Left ventricle myocardium inferior (tissue), 1 donor: Measurements from ENCODE around the gene PHACTR4. TPM values are rescaled to one million over a fixed set of nuclear protein-coding genes. Genes with fewer than 3 reads are reported as not detected.
A peak's percentile ranks its signal among the peaks of the same experiment; 100 is the strongest.
"Not testable (repeated sequence)": the region's sequence is repeated elsewhere in the genome, so short reads cannot be mapped to it uniquely, and the experiment has no call there.

ENCODE experiments used
- DNase-seq: peaks from one replicate; pipeline ENCODE4 v3.0.0-alpha.2; 2020
- H3K27ac ChIP-seq: fragments of 200-600 bp; replicated peaks from 2 replicates; pipeline ENCODE4 v1.8.0; 2021
- H3K27me3 ChIP-seq: fragments of 200-600 bp; 2 replicates; pipeline ENCODE4 v1.8.0; 2021; ENCODE audit warnings: low read depth
- H3K36me3 ChIP-seq: fragments of 200-600 bp; 2 replicates; pipeline ENCODE4 v1.8.0; 2021
- H3K4me1 ChIP-seq: fragments of 200-600 bp; 2 replicates; pipeline ENCODE4 v1.8.0; 2021
- H3K4me3 ChIP-seq: fragments of 200-600 bp; 2 replicates; pipeline ENCODE4 v1.8.0; 2021; ENCODE audit warnings: mild to moderate bottlenecking, moderate library complexity
- H3K9me3 ChIP-seq: fragments of 200-600 bp; replicated peaks from 2 replicates; pipeline ENCODE4 v1.8.0; 2021
- CTCF ChIP-seq: fragments of 200-600 bp; IDR thresholded peaks from 2 replicates; pipeline ENCODE4 v1.8.0; 2021; ENCODE audit warnings: antibody characterized with exemption, mild to moderate bottlenecking, borderline replicate concordance
- intact Hi-C: fragments of 100-400 bp; cut with micrococcal nuclease; formaldehyde crosslinking; loops from one replicate; pipeline ENCODE4 v1.11.0; 2022
- total RNA-seq: library from RNA; stranded (reverse); fragmentation: NEBNext Ultra II Directional; extraction: Animal tissue kit (Norgen Biotek cat#: 25700); gene quantifications from one replicate; pipeline ENCODE4 v1.2.1, GENCODE V29; 2021
- donor health status: DM: no; HTN: yes; CAD: no; lungs with severe emphysema.

The PHACTR4 gene
- total RNA-seq, 1 donor from 2014 or later, result 13.6 TPM

GRCh38 chr1:28437924-28438699, 68.6 kb downstream of the PHACTR4 start:
- H3K9me3 ChIP-seq, result no peaks in the 10 kb centered on the region
- H3K27ac ChIP-seq, result peak overlapping the region; percentile 88
- H3K4me1 ChIP-seq, result peaks cover 37% of the 10 kb centered on the region
- intact Hi-C loops, result no loop called here
- DNase-seq, result peak; percentile 62
- no peaks in the 10 kb centered on the region for H3K27me3 ChIP-seq
- TF ChIP-seq CTCF, result no peak
- peak overlapping the region; percentile 58 for H3K4me3 ChIP-seq
- no peaks in the 10 kb centered on the region for H3K36me3 ChIP-seq

- no peaks in the 10 kb centered on the region for H3K9me3 ChIP-seq
- H3K36me3 ChIP-seq, result no peaks in the 10 kb centered on the region
- no peak for TF ChIP-seq CTCF
- H3K27me3 ChIP-seq, result no peaks in the 10 kb centered on the region
- intact Hi-C loops, result no loop called here
- no peak for DNase-seq
- peaks cover 30% of the 10 kb centered on the region for H3K4me1 ChIP-seq
- H3K27ac ChIP-seq, result peak overlapping the region; percentile 88
- H3K4me3 ChIP-seq, result peak overlapping the region; percentile 58
These were observed 69.8 kb downstream of the PHACTR4 start for GRCh38 chr1:28439320-28439719.

- H3K36me3 ChIP-seq, result no peaks in the 10 kb centered on the region
- no peak for DNase-seq
- H3K27ac ChIP-seq, result no peak overlapping the region
- intact Hi-C loops, result no loop called here
- TF ChIP-seq CTCF, result no peak
- peaks cover 25% of the 10 kb centered on the region for H3K4me1 ChIP-seq
- H3K4me3 ChIP-seq, result no peak overlapping the region
- no peaks in the 10 kb centered on the region for H3K27me3 ChIP-seq
- H3K9me3 ChIP-seq, result no peaks in the 10 kb centered on the region
These were observed 72.1 kb downstream of the PHACTR4 start for GRCh38 chr1:28441674-28442073.

GRCh38 chr1:28443550-28443949, 74.0 kb downstream of the PHACTR4 start:
- H3K4me3 ChIP-seq, result no peak overlapping the region
- H3K4me1 ChIP-seq, result peaks cover 21% of the 10 kb centered on the region
- no peaks in the 10 kb centered on the region for H3K36me3 ChIP-seq
- no peak for TF ChIP-seq CTCF
- H3K9me3 ChIP-seq, result no peaks in the 10 kb centered on the region
- H3K27me3 ChIP-seq, result no peaks in the 10 kb centered on the region
- intact Hi-C loops, result no loop called here
- H3K27ac ChIP-seq, result no peak overlapping the region
- DNase-seq, result no peak

GRCh38 chr1:28447679-28448078, 78.1 kb downstream of the PHACTR4 start:
- no peaks in the 10 kb centered on the region for H3K36me3 ChIP-seq
- DNase-seq, result no peak
- H3K4me1 ChIP-seq, result peaks cover 10% of the 10 kb centered on the region
- no peaks in the 10 kb centered on the region for H3K27me3 ChIP-seq
- H3K4me3 ChIP-seq, result no peak overlapping the region
- no peak for TF ChIP-seq CTCF
- H3K27ac ChIP-seq, result peak overlapping the region; percentile 36
- intact Hi-C loops, result no loop called here
- H3K9me3 ChIP-seq, result no peaks in the 10 kb centered on the region

GRCh38 chr1:28448094-28448611, 78.6 kb downstream of the PHACTR4 start:
- DNase-seq, intact Hi-C loops, H3K4me3 ChIP-seq, H3K27me3 ChIP-seq, H3K36me3 ChIP-seq, H3K9me3 ChIP-seq: not testable (repeated sequence)
- Histone ChIP-seq H3K4me1 (peaks cover 10% of the 10 kb centered on the region), H3K27ac (peak overlapping the region; percentile 36)
